ENCODE data around the gene PLEKHG4B.

The PLEKHG4B gene

GRCh38 chr5:136901-137300 lies 44.9 kb downstream of the PLEKHG4B start:
- Histone ChIP-seq H3K79me2 (ENCODE audit: insufficient read depth, low read length) (no peaks in the 10 kb centered on the region), H3K9me2 (replicated peaks; ENCODE audit: insufficient read depth, low read length) (no peaks in the 10 kb centered on the region), H2AFZ (ENCODE audit: low read depth, low read length, severe bottlenecking) (no peak overlapping the region)

GRCh38 chr5:137741-138140 lies 45.8 kb downstream of the PLEKHG4B start:
- Histone ChIP-seq H3K27ac (ENCODE audit: low read depth, low read length) (no peak overlapping the region), H2AFZ (ENCODE audit: low read depth, low read length, severe bottlenecking) (no peak overlapping the region), H3K9ac (ENCODE audit: low read length) (no peak overlapping the region), H3K4me2 (ENCODE audit: low read depth, low read length, poor library complexity, severe bottlenecking) (no peak overlapping the region), H3K4me3 (ENCODE audit: insufficient read depth, low read length, poor library complexity, severe bottlenecking) (no peak overlapping the region), H4K20me1 (ENCODE audit: low read depth, low read length) (no peaks in the 10 kb centered on the region), H3K9me2 (replicated peaks; ENCODE audit: insufficient read depth, low read length) (no peaks in the 10 kb centered on the region), H3K27me3 (ENCODE audit: low read length) (no peaks in the 10 kb centered on the region), H3K79me2 (ENCODE audit: insufficient read depth, low read length) (no peaks in the 10 kb centered on the region), H3K9me3 (ENCODE audit: insufficient read depth, low read length) (no peaks in the 10 kb centered on the region), H3F3A (ENCODE audit: insufficient read depth) (no peaks in the 10 kb centered on the region; the same call in 1 of the 2 replicates), H3K36me3 (ENCODE audit: low read length) (no peaks in the 10 kb centered on the region)
- TF ChIP-seq EZH2phosphoT487 (conservative IDR thresholded peaks at IDR 0.05; ENCODE audit: low read length) = no peak
- no peak for TF ChIP-seq CTCF (IDR thresholded peaks at IDR 0.05; ENCODE audit: insufficient read depth, low read length, poor library complexity, severe bottlenecking)

More at GRCh38 chr5:136901-137300, 44.9 kb downstream of the PLEKHG4B start:
- Histone ChIP-seq H3K4me2 (ENCODE audit: low read depth, low read length, poor library complexity, severe bottlenecking) (no peak overlapping the region), H3K9me3 (ENCODE audit: insufficient read depth, low read length) (no peaks in the 10 kb centered on the region), H3F3A (ENCODE audit: insufficient read depth) (no peaks in the 10 kb centered on the region; the same call in 1 of the 2 replicates), H3K4me3 (ENCODE audit: insufficient read depth, low read length, poor library complexity, severe bottlenecking) (no peak overlapping the region), H3K9ac (ENCODE audit: low read length) (no peak overlapping the region), H3K36me3 (ENCODE audit: low read length) (no peaks in the 10 kb centered on the region), H3K27me3 (ENCODE audit: low read length) (no peaks in the 10 kb centered on the region), H3K27ac (ENCODE audit: low read depth, low read length) (no peak overlapping the region), H4K20me1 (ENCODE audit: low read depth, low read length) (no peaks in the 10 kb centered on the region)
- TF ChIP-seq EZH2phosphoT487 (conservative IDR thresholded peaks at IDR 0.05; ENCODE audit: low read length) (no peak), CTCF (IDR thresholded peaks at IDR 0.05; ENCODE audit: insufficient read depth, low read length, poor library complexity, severe bottlenecking) (no peak)

GRCh38 chr5:138936-139335 lies 47.0 kb downstream of the PLEKHG4B start:
- Histone ChIP-seq H3K4me2 (ENCODE audit: low read depth, low read length, poor library complexity, severe bottlenecking) (no peak overlapping the region), H2AFZ (ENCODE audit: low read depth, low read length, severe bottlenecking) (no peak overlapping the region), H3K36me3 (ENCODE audit: low read length) (no peaks in the 10 kb centered on the region)

More at GRCh38 chr5:138936-139335, 47.0 kb downstream of the PLEKHG4B start:
- no peaks in the 10 kb centered on the region for H3K79me2 ChIP-seq (ENCODE audit: insufficient read depth, low read length)
- H3K9me3 ChIP-seq (ENCODE audit: insufficient read depth, low read length) = no peaks in the 10 kb centered on the region
- H4K20me1 ChIP-seq (ENCODE audit: low read depth, low read length) = no peaks in the 10 kb centered on the region
- no peaks in the 10 kb centered on the region; the same call in 1 of the 2 replicates for H3F3A ChIP-seq (ENCODE audit: insufficient read depth)
- H3K9ac ChIP-seq (ENCODE audit: low read length) = no peak overlapping the region
- H3K9me2 ChIP-seq (replicated peaks; ENCODE audit: insufficient read depth, low read length) = no peaks in the 10 kb centered on the region
- TF ChIP-seq EZH2phosphoT487 (conservative IDR thresholded peaks at IDR 0.05; ENCODE audit: low read length) (no peak), CTCF (IDR thresholded peaks at IDR 0.05; ENCODE audit: insufficient read depth, low read length, poor library complexity, severe bottlenecking) (no peak)
- no peak overlapping the region for H3K27ac ChIP-seq (ENCODE audit: low read depth, low read length)
- no peak overlapping the region for H3K4me3 ChIP-seq (ENCODE audit: insufficient read depth, low read length, poor library complexity, severe bottlenecking)
- no peaks in the 10 kb centered on the region for H3K27me3 ChIP-seq (ENCODE audit: low read length)
